ENCODE measurements around the gene MYL11. TPM values are rescaled to one million over a fixed set of nuclear protein-coding genes. Genes with fewer than 3 reads are reported as not detected.

The MYL11 gene
- total RNA-seq, 1 experiment from 2014 or later, result not detected

- no TSS peak for BruUV-seq (replicated peaks)
- Histone ChIP-seq H3K4me1 (ENCODE audit: control insufficient read depth, insufficient read depth, low read length) (peaks cover 7% of the 10 kb centered on the region), H3K27ac (ENCODE audit: low read length) (peak overlapping the region; percentile 90), H3K27me3 (ENCODE audit: control insufficient read depth, insufficient read depth, low read length) (no peaks in the 10 kb centered on the region), H3K9me3 (ENCODE audit: control insufficient read depth, insufficient read depth, low read depth, low read length) (no peaks in the 10 kb centered on the region), H3K4me3 (ENCODE audit: low read depth in 2 of 2, low read length in 2 of 2) (peak overlapping the region; percentile 89 to 96), H3K36me3 (ENCODE audit: control insufficient read depth, insufficient read depth, low read length) (no peaks in the 10 kb centered on the region; the same call in 1 of the 2 replicates)
- in situ Hi-C loops (cut with HindIII; ENCODE audit: low pct_unique_long_range_greater_than_20kb, low sequenced_read_pairs) (no loop called here), intact Hi-C loops (cut with micrococcal nuclease; ENCODE audit: unreplicated experiment) (no loop called here)
- DNase-seq (ENCODE audit: low read depth, low spot score) (no peak), ATAC-seq (peak; percentile 96)
- ChIA-PET CTCF (interaction anchor here (0.6 to 0.8 kb wide), 3 partner anchors 29 to 265 kb away, joined by 4 to 5 read pairs (median 4); partner anchors contain the start of gene GDPD3), POLR2A (interaction anchor here (0.6 to 0.7 kb wide), 5 partner anchors 9 to 1335 kb away, joined by 3 to 10 read pairs (median 5); a partner anchor contains a TSS)
- 0 out of 4 replicates have a peak, but pooled peaks of 1 of the 2 experiments have one; percentile 34 for TF ChIP-seq REST (IDR thresholded peaks at IDR 0.05; ENCODE audit: insufficient read depth in 1 of 2, low read depth in 2 of 2, low read length in 1 of 2)
- peak; percentile 59; the same call in 1 of the 2 replicates for TF ChIP-seq POLR2AphosphoS5 (IDR thresholded peaks at IDR 0.05; ENCODE audit: low read depth, low read length)
- TF ChIP-seq TCF7L2 (IDR thresholded peaks at IDR 0.05; ENCODE audit: low read depth, low read length), result no peak
- 0 out of 2 replicates have a peak, but pooled peaks have one; percentile 37 for TF ChIP-seq SIN3A (IDR thresholded peaks at IDR 0.05; ENCODE audit: borderline replicate concordance, insufficient read depth, low read depth, low read length)
- TF ChIP-seq CTCF (IDR thresholded peaks at IDR 0.05), result no peak
These were observed 3.9 kb downstream of the MYL11 start for GRCh38 chr16:30378236-30379157.

- ChIA-PET POLR2A (no interaction called here), CTCF (interaction anchor here (0.6 kb wide), 1 partner anchor 266 kb away, joined by 5 read pairs; the partner anchor contains the start of gene GDPD3)
- in situ Hi-C loops (cut with HindIII; ENCODE audit: low pct_unique_long_range_greater_than_20kb, low sequenced_read_pairs), result no loop called here
- DNase-seq (ENCODE audit: low read depth, low spot score) (no peak), ATAC-seq (no peak)
- peak overlapping the region; percentile 89 to 96 for H3K4me3 ChIP-seq (ENCODE audit: low read depth in 2 of 2, low read length in 2 of 2)
- no peaks in the 10 kb centered on the region for H3K27me3 ChIP-seq (ENCODE audit: control insufficient read depth, insufficient read depth, low read length)
- no peaks in the 10 kb centered on the region; the same call in 1 of the 2 replicates for H3K36me3 ChIP-seq (ENCODE audit: control insufficient read depth, insufficient read depth, low read length)
- no peaks in the 10 kb centered on the region for H3K9me3 ChIP-seq (ENCODE audit: control insufficient read depth, insufficient read depth, low read depth, low read length)
- peak overlapping the region; percentile 46; the same call in 1 of the 2 replicates for H3K27ac ChIP-seq (ENCODE audit: low read length)
- intact Hi-C loops (cut with micrococcal nuclease; ENCODE audit: unreplicated experiment), result no loop called here
- H3K4me1 ChIP-seq (ENCODE audit: control insufficient read depth, insufficient read depth, low read length), result peaks cover 7% of the 10 kb centered on the region
- TF ChIP-seq CTCF (IDR thresholded peaks at IDR 0.05) (no peak), REST (IDR thresholded peaks at IDR 0.05; ENCODE audit: insufficient read depth in 1 of 2, low read depth in 2 of 2, low read length in 1 of 2) (no peak), POLR2AphosphoS5 (IDR thresholded peaks at IDR 0.05; ENCODE audit: low read depth, low read length) (no peak), TCF7L2 (IDR thresholded peaks at IDR 0.05; ENCODE audit: low read depth, low read length) (no peak), SIN3A (IDR thresholded peaks at IDR 0.05; ENCODE audit: borderline replicate concordance, insufficient read depth, low read depth, low read length) (no peak)
- no TSS peak for BruUV-seq (replicated peaks)
These were observed 4.7 kb downstream of the MYL11 start for GRCh38 chr16:30379158-30379783.
